DND-41 (cell line): ENCODE data around the gene CXCL6.

ENCODE experiments used
- CTCF ChIP-seq: IDR thresholded peaks from 2 replicates; pipeline ENCODE4 v1.5.1; 2012; ENCODE audit warnings: borderline replicate concordance, low read length, moderate library complexity, mild to moderate bottlenecking; ENCODE audit not compliant: poor library complexity, severe bottlenecking; ENCODE audit errors: extremely low read depth
- EZH2 ChIP-seq: IDR thresholded peaks from 3 replicates; pipeline ENCODE4 v1.6.1; 2012; ENCODE audit warnings: borderline replicate concordance, low read depth, mild to moderate bottlenecking, moderate library complexity, low read length, inconsistent platforms; ENCODE audit not compliant: severe bottlenecking

DNA sequence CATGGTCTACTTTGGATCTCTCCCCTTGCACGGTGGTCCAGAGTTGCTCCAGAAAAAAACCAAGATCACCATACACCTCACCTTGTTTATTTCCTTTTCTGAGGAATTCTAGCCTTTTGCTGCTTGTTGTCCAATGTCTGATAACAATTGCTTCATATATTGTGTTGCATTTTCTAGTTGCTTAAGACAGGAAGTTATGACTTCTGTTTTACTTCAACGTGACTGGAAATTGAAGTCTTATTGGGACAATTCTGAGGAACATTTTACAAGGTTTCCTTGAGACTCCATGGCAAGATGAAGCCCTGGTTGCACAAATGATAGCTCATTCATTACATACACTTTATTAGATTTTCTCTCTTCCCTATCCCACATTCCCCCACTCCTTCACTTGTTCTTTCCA, 37.9 kb downstream of the CXCL6 start:
- TF ChIP-seq CTCF, result no peak
- no peak for TF ChIP-seq EZH2
